HL-60 (cell line): ENCODE measurements around the gene AGAP3.

Experiments used
- CTCF ChIP-seq: IDR thresholded peaks from one replicate; pipeline ENCODE4 v1.5.1; 2011; ENCODE audit warnings: low read length, control low read depth, inconsistent platforms; ENCODE audit not compliant: insufficient read depth
- GABPA ChIP-seq: IDR thresholded peaks from 2 replicates; pipeline ENCODE4 v1.6.1; 2012; ENCODE audit warnings: low read depth
- POLR2AphosphoS5 ChIP-seq: IDR thresholded peaks from 2 replicates; pipeline ENCODE4 v1.6.1; 2012; ENCODE audit warnings: low read depth
- REST ChIP-seq: IDR thresholded peaks from 2 replicates; pipeline ENCODE4 v1.6.1; 2012; ENCODE audit warnings: low read depth; ENCODE audit not compliant: insufficient replicate concordance

- no peak for TF ChIP-seq REST
- no peak for TF ChIP-seq CTCF
- TF ChIP-seq POLR2AphosphoS5, result no peak
- TF ChIP-seq GABPA, result no peak
These were observed 21.6 kb downstream of the AGAP3 start for GRCh38 chr7:151107882-151108281.
